Fibroblast of lung (primary cell): ENCODE data around the gene EQTN.

ENCODE experiments used
- CTCF ChIP-seq, 2 donors: IDR thresholded peaks in 1 of 2; conservative IDR thresholded peaks in 1 of 2; 1 replicate in 1 of 2; 2 replicates in 1 of 2; pipeline ENCODE4 v1.5.1; 2011 to 2012; ENCODE audit warnings: low read length in 2 of 2, control low read depth in 1 of 2, inconsistent platforms in 1 of 2, low read depth in 1 of 2, mild to moderate bottlenecking in 1 of 2
- EZH2 ChIP-seq: IDR thresholded peaks from 2 replicates; pipeline ENCODE4 v1.5.1; 2012; ENCODE audit warnings: low read length, control low read depth, mild to moderate bottlenecking; ENCODE audit errors: missing control alignments

- TF ChIP-seq CTCF (conservative IDR thresholded peaks at IDR 0.05 in 1 of 2, IDR thresholded peaks at IDR 0.05 in 1 of 2; ENCODE audit: low read depth in 1 of 2, low read length in 2 of 2) (no peak), EZH2 (no peak)
These were observed 35.3 kb downstream of the EQTN start for GRCh38 chr9:27261517-27262211.
